Skin of body (tissue), 2 donors: Measurements from ENCODE around the gene MARCHF9. TPM values are rescaled to one million over a fixed set of nuclear protein-coding genes. Genes with fewer than 3 reads are reported as not detected.

ENCODE experiments used
- DNase-seq: peaks from one replicate; lab custom pipeline; 2025; lab: John Stamatoyannopoulos, UW
- total RNA-seq: library from RNA; depleted of rRNA; stranded (reverse); fragments of >200 nt; gene quantifications from one replicate; pipeline ENCODE4 v1.2.3, GENCODE V29; 2014

MARCHF9 gene
- total RNA-seq, 1 donor from 2014 or later: 5.9 TPM

- DNase-seq: no peak
Measured at GRCh38 chr12:57737467-57738460, 17.1 kb upstream of the MARCHF9 start.

- DNase-seq: no peak
Measured at GRCh38 chr12:57738661-57739237, 16.2 kb upstream of the MARCHF9 start, which contains the start of gene AGAP2. AGAP2 (minus strand) TSS chr12:57738742; CDS start chr12:57738246, 496 bp downstream.

- DNase-seq: no peak
Measured at GRCh38 chr12:57739387-57739786, 15.5 kb upstream of the MARCHF9 start.

GRCh38 chr12:57739914-57740538 lies 14.9 kb upstream of the MARCHF9 start:
- DNase-seq: no peak

- DNase-seq: no peak
Measured at GRCh38 chr12:57740656-57741412, 14.1 kb upstream of the MARCHF9 start.

GRCh38 chr12:57741413-57741789 lies 13.5 kb upstream of the MARCHF9 start:
- DNase-seq: no peak

GRCh38 chr12:57741844-57742738 lies 12.8 kb upstream of the MARCHF9 start:
- DNase-seq: no peak

GRCh38 chr12:57743769-57744168 lies 11.1 kb upstream of the MARCHF9 start:
- no peak for DNase-seq

- DNase-seq: peak; percentile 78
Measured at GRCh38 chr12:57744194-57744776, 10.6 kb upstream of the MARCHF9 start.

GRCh38 chr12:57744777-57745484 lies 10.0 kb upstream of the MARCHF9 start, which contains the start of gene TSPAN31:
TSPAN31 (plus strand) TSS chr12:57745039; CDS start chr12:57745155, 116 bp downstream.
- peak; percentile 99 for DNase-seq

- no peak for DNase-seq
Measured at GRCh38 chr12:57745485-57745881, 9.4 kb upstream of the MARCHF9 start.

- DNase-seq: no peak
Measured at GRCh38 chr12:57746025-57746424, 8.9 kb upstream of the MARCHF9 start.

GRCh38 chr12:57749061-57749460 lies 5.8 kb upstream of the MARCHF9 start:
- no peak for DNase-seq

- no peak for DNase-seq
Measured at GRCh38 chr12:57750561-57751431, 4.1 kb upstream of the MARCHF9 start.

- DNase-seq: no peak
Measured at GRCh38 chr12:57751432-57751787, 3.5 kb upstream of the MARCHF9 start.

- DNase-seq: peak; percentile 99
Measured at GRCh38 chr12:57751788-57752667, 2.9 kb upstream of the MARCHF9 start, which contains the start of gene CDK4. CDK4 (minus strand) TSS chr12:57752310; CDS start chr12:57751717, 593 bp downstream.

GRCh38 chr12:57752668-57753000 lies 2.3 kb upstream of the MARCHF9 start:
- DNase-seq: no peak
